Measurements from ENCODE around the gene CEP170.

Gene CEP170

GRCh38 chr1:243267914-243268653 is 13.0 kb upstream of the CEP170 start:
- DNase-seq: peak; percentile 96

GRCh38 chr1:243267471-243267880 is 12.4 kb upstream of the CEP170 start:
- DNase-seq: no peak

GRCh38 chr1:243266231-243266630 is 11.2 kb upstream of the CEP170 start:
- no peak for DNase-seq

GRCh38 chr1:243264717-243265116 is 9.6 kb upstream of the CEP170 start:
- peak; percentile 83 for DNase-seq

- no peak for DNase-seq
Observed at GRCh38 chr1:243261390-243261789, 6.3 kb upstream of the CEP170 start.

- no peak for DNase-seq
Observed at GRCh38 chr1:243260221-243260880, 5.3 kb upstream of the CEP170 start.

- DNase-seq: no peak
Observed at GRCh38 chr1:243258731-243259130, 3.6 kb upstream of the CEP170 start.

- DNase-seq: no peak
Observed at GRCh38 chr1:243257189-243257588, 2.1 kb upstream of the CEP170 start.

- no peak for DNase-seq
Observed at GRCh38 chr1:243256590-243256989, 1.5 kb upstream of the CEP170 start.

- peak; percentile 100 for DNase-seq
Observed at GRCh38 chr1:243255791-243256512, 871 bp upstream of the CEP170 start, which contains the start of gene SDCCAG8. Gene SDCCAG8 (plus strand): TSS chr1:243256041. CDS start chr1:243256174, 133 bp downstream.

- peak; percentile 65 for DNase-seq
Observed at GRCh38 chr1:243254233-243254926, 701 bp downstream of the CEP170 start.

- no peak for DNase-seq
Observed at GRCh38 chr1:243253926-243254232, 1.2 kb downstream of the CEP170 start.

GRCh38 chr1:243253211-243253925 is 1.7 kb downstream of the CEP170 start:
- DNase-seq: no peak

- DNase-seq: no peak
Observed at GRCh38 chr1:243251539-243251938, 3.5 kb downstream of the CEP170 start.

GRCh38 chr1:243250102-243250501 is 5.0 kb downstream of the CEP170 start:
- no peak for DNase-seq

GRCh38 chr1:243249214-243249613 is 5.9 kb downstream of the CEP170 start:
- DNase-seq: no peak

- no peak for DNase-seq
Observed at GRCh38 chr1:243247901-243248300, 7.2 kb downstream of the CEP170 start.

- peak; percentile 54 for DNase-seq
Observed at GRCh38 chr1:243246916-243247315, 8.2 kb downstream of the CEP170 start.

- no peak for DNase-seq
Observed at GRCh38 chr1:243244432-243244841, 10.6 kb downstream of the CEP170 start.

GRCh38 chr1:243236604-243237252 is 18.4 kb downstream of the CEP170 start:
- no peak for DNase-seq

GRCh38 chr1:243234978-243235647 is 20.0 kb downstream of the CEP170 start:
- DNase-seq: peak; percentile 44
